ENCODE results near the gene MTM1.

MTM1 gene

DNA sequence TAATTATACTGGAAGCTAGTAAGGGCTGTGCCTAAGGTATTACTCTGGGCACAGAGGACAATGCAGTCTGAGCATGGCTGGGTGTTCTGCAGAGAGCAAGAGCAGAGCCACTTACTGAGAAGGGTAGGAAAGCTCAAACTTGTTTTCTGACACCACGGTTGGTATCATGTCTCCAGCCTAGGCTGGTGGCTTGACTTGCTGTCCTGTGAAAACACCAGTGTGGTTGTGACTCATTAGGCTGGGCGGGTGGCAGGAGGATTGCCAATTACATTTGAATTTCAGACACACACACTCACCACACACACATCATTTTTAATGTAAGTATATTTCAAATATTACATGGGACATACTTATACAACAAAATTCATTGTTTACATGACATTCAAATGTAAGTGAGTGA lies 19.7 kb upstream of the MTM1 start:
- DNase-seq (ENCODE audit: low read depth), result no peak

DNA sequence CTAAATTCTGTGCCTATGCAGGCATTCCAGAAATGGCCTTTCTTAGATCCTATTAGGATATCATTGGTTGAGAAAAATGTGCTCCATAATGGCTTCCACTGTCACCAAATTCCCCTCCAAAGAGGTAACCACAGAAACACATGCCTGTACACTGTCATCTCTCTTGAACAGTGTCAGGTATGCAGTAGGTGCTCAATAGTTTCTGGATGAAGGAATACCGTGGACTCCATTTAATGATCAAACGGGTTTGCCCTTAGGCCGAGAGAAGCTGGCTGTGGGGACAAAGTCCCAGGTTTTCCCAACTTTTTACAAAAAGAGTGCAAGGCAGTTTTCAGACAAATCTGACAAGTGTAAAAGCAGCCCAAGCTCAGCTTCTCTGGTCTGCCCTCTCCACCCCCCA lies 16.5 kb upstream of the MTM1 start:
- no peak overlapping the region for H3K4me3 ChIP-seq (ENCODE audit: low read depth, low read length)
- no peak for DNase-seq (ENCODE audit: low read depth)
- no peak for TF ChIP-seq CTCF (IDR thresholded peaks at IDR 0.05; ENCODE audit: control insufficient read depth, extremely low read depth, insufficient read depth)

More for the DNA sequence above, 19.7 kb upstream of the MTM1 start:
- TF ChIP-seq CTCF (IDR thresholded peaks at IDR 0.05; ENCODE audit: control insufficient read depth, extremely low read depth, insufficient read depth), result no peak
- no peak overlapping the region for H3K4me3 ChIP-seq (ENCODE audit: low read depth, low read length)

DNA sequence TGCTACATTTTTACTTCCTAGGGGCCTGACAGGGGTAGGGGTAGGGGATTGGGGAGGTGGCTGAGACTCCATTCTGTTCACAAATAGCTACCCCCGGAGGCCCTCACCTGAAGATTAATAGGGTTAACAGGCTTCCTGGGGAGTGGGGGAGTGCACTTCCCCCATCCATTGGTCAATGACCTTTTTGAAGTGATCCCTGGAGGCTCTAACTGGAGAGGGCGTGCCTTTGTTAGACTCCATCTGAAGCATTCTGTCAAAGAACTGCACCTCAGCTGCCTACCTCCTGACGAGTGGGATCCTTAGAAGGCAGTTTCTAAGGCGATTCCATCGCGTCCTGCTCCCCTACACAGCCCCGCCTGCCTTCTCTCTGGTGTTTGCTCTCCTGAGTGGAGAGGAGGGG lies 10.0 kb upstream of the MTM1 start:
- no peak for DNase-seq (ENCODE audit: low read depth)
- H3K4me3 ChIP-seq (ENCODE audit: low read depth, low read length), result no peak overlapping the region
- TF ChIP-seq CTCF (IDR thresholded peaks at IDR 0.05; ENCODE audit: control insufficient read depth, extremely low read depth, insufficient read depth), result no peak

DNA sequence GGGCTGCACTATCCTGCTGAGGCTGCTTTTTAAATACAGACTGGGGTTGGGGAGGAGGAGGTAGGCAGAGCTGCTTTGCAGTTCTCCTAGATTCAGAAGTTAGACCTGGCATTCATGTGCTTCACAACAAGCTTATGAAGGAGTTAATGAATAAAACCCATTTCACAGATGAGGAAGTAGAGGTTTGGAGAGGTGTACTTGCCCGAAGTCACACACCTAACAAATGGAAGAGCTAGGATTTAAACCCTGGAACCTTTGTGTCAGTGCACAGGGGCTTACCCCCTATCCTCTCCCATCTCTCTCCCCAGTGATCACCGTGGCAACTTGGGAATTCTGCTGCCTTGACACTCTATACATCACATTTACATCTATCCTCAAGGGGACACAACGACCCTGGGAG lies 3.6 kb upstream of the MTM1 start:
- no peak for TF ChIP-seq CTCF (IDR thresholded peaks at IDR 0.05; ENCODE audit: control insufficient read depth, extremely low read depth, insufficient read depth)
- DNase-seq (ENCODE audit: low read depth), result no peak
- no peak overlapping the region for H3K4me3 ChIP-seq (ENCODE audit: low read depth, low read length)

DNA sequence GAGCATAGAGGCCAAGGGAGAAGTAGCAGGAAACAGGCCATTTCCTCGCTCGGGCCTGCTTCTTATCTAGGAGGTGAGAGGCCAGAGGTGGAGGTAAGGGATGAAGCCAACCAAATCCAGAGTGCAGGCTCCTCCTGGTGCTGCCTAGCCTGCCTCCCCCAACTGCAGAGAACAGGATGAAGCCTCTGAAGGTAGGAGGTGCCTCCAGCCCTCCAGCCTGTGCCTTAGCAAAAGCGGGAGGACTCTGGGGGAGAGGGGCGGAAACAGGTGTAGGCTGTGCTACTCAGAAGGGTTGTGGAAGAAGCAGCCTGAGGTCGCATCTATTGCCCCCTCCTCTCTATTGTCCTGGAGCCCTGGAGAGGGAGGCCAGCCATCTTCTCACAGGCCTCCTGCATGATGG lies 2.9 kb upstream of the MTM1 start:
- no peak for TF ChIP-seq CTCF (IDR thresholded peaks at IDR 0.05; ENCODE audit: control insufficient read depth, extremely low read depth, insufficient read depth)
- no peak overlapping the region for H3K4me3 ChIP-seq (ENCODE audit: low read depth, low read length)
- no peak for DNase-seq (ENCODE audit: low read depth)

DNA sequence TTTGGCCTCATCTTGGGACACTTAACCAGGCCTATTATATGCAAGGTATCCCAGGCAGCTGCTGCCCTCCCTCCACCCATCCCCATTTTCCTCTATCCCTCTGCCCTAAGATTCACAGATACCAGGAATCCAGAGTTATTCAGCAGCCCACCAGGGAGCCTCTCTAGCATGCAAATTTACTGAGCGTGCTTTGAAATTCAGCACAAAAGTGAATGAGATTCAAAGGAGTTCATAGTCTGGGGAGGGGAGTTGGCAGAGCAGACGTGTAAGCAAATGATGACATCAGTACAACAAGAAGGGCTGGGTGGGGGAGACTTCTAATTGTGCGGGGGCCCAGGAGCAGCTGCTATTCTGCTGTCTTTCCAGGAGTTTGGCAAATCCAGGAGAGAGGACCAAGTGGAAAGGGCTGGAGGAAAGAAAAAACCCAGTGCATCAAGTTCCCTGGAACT lies 1.7 kb upstream of the MTM1 start:
- H3K4me3 ChIP-seq (ENCODE audit: low read depth, low read length), result no peak overlapping the region
- TF ChIP-seq CTCF (IDR thresholded peaks at IDR 0.05; ENCODE audit: control insufficient read depth, extremely low read depth, insufficient read depth), result no peak
- no peak for DNase-seq (ENCODE audit: low read depth)

DNA sequence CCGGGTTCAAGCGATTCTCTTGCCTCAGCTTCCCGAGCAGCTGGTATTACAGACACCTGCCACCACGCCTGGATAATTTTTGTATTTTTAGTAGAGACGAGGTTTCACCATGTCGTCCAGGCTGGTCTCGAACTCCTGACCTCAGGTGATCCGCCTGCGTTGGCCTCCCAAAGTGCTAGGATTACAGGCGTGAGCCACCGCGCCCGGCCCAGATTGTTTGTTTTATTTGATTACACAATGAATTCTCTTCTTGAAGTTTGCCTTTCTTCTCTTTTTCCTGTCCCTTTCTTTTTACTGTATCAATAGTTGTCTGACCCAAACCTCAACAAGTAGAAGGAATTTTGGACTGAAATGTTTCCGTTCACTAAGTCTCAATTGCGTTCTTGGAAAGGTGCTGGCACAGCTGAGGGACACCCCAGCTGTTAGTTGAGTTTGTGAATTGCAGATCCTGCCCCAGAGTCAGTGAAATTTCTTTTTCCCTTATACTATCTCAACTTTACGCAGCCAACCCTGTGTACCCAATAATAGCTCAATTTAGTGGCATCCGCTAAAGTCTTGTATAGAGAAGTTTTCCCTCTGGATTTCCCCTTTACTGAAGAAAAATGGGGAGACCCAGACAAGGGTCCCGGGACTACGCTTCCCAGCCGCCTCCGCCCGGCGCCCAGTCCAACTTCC lies 639 bp upstream of the MTM1 start:
- DNase-seq (ENCODE audit: low read depth), result no peak
- TF ChIP-seq CTCF (IDR thresholded peaks at IDR 0.05; ENCODE audit: control insufficient read depth, extremely low read depth, insufficient read depth), result no peak

More for the DNA sequence above, 639 bp upstream of the MTM1 start:
- no peak overlapping the region for H3K4me3 ChIP-seq (ENCODE audit: low read depth, low read length)

All from LNCaP clone FGC (cell line).